Keratinocyte (primary cell): ENCODE measurements around the gene VAC14.

Source experiments
- CTCF ChIP-seq, 3 experiments: IDR thresholded peaks in 1 of 3; conservative IDR thresholded peaks in 1 of 3; optimal IDR thresholded peaks in 1 of 3; 2 replicates in 2 of 3; 3 replicates in 1 of 3; pipeline versions ENCODE3 to v1.5.1; 2011; ENCODE audit warnings: low read length in 3 of 3, mild to moderate bottlenecking in 3 of 3, moderate library complexity in 2 of 3, control low read depth in 1 of 3, inconsistent platforms in 1 of 3; ENCODE audit not compliant: insufficient read depth in 2 of 3; ENCODE audit errors: extremely low read depth in 1 of 3
- EZH2 ChIP-seq: IDR thresholded peaks from one replicate; pipeline ENCODE4 v1.6.1; 2012; ENCODE audit warnings: inconsistent platforms, mild to moderate bottlenecking, low read length, moderate library complexity

DNA sequence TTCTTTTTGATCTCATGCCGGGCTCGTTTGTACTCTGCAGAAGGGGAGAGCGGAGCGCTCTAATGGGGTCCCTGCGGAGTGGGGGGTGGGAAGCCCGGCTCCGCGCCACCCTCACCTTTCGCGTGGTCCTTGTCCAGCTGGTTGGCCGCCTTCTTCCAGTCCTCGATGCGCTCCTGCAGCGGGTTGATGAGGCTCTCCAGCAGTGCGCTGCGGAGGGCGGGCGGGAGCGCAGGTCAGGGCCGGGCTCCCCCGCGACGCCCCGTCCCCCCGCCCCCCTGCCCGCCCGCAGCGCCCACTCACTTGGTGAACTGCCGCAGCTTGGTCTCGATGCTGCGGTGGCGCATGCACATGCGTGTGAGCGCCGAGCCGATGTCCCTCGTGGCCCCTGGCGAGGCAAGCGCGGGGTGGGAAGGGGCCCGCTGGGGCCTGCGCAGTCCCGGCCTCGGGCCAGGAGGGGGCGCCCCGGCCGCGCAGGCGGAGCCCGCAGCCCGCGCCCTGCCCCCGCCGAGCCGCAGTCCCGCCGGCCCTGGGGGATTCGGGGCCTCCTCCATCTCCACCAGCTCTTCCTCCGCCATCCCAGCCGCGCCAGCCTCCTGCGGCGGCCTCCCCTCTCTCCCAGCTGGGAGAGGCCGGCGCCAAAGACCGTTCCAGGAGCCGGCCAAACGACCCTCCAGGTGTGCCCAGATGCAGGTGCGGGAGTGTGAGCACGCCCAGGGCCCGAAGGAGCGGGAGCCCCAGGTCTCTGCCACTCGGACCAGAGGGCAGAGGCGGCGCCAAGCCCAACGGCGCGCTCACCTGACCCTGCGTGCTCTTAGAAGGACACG, 121.1 kb downstream of the VAC14 start:
- peak in 1 of 3 experiments; percentile 58 for TF ChIP-seq CTCF (optimal IDR thresholded peaks at IDR 0.05 in 1 of 3, IDR thresholded peaks at IDR 0.05 in 1 of 3, conservative IDR thresholded peaks at IDR 0.05 in 1 of 3; ENCODE audit: extremely low read depth in 1 of 3, insufficient read depth in 2 of 3, low read length in 3 of 3)
- no peak for TF ChIP-seq EZH2
